DMS114 treated with DMSO at 0.1 percent for 48 hours (cell line): ENCODE data around the gene PYGM.
"Not testable (repeated sequence)": the region's sequence is repeated elsewhere in the genome, so short reads cannot be mapped to it uniquely, and the experiment has no call there.

Experiments used
- DNase-seq: peaks from one replicate; lab custom pipeline; 2025; ENCODE audit not compliant: unreplicated experiment; lab: John Stamatoyannopoulos, UW

The PYGM gene

DNA sequence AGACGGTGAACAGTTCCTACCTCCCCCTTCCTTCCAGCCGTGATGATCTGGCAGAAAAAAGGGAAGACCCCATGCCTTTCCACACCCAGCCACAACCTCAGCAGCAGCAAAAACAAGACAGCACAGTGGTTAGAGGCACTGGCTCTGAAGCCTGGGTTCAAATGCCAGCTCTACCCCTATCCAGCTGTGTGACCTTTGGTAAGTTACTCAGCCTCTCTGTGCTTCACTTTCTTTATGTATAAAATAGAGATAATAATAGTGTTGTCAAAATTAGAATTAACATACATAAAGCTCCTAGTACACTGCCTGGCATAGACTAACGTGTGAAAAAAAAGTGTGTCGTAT lies 41.0 kb downstream of the PYGM start:
- no peak for DNase-seq

- DNase-seq = no peak
Observed at GRCh38 chr11:64718084-64718779, 41.5 kb downstream of the PYGM start.

- no peak for DNase-seq
Observed at GRCh38 chr11:64717268-64717578, 42.6 kb downstream of the PYGM start.

DNA sequence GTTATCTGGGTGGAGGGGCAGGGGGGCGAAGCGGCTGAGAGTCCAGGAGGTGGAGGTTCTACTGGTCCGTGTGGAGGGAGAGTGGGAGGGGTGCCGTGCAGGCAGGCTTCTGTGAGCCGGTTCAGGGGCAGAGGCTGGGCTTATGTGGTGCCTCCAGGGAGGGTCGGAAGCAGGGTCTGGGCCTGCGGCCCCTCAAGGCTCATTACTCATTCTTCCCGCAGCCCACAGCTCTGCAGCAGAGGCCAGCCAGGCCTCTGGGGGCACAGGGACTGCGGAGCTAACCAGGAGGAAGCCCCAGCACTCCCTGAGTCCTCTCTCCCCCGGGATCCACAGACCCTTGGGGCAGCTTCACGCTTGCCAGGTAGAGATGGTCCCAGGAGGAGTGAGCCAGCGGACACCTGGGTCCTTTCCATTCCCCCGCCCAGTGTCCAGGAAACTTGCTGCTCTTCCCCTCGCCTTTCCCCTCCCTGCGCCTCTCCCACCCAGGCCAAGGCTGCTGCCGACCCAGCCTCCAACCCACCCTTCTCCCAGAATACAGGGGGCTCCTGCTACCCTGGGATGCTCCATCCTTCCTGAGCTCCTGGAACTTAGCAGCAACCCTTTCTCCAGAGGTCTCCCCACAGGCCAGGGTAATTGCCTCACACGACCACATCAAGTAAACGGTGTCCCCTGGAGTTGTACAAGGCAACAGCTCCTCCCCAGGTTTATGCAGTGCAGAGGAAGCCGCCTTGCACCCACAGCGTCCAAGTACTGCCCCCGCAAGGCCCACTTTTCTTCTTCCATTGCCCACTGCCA lies 43.1 kb downstream of the PYGM start:
- DNase-seq = no peak

GRCh38 chr11:64715756-64716472 lies 43.9 kb downstream of the PYGM start:
- DNase-seq = no peak

DNA sequence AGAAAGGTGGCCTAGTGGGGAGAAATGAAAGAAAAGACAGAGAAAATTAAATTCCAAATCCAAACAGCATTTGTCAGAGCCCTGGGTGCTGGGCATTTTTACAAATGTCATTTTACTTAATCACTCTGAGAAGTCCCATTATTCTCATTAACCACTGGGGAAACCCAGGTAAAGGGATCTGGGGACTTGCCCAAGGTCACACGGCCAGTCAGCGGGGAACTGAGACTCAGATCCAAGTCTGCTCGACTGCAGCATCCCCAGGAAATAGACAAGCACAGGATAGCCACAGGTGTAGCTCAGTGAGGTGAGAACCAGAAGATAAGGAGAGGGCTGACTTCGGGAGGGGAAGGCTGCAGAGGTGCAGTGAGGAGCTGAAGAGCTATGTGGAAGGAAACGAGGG lies 44.7 kb downstream of the PYGM start:
- no peak for DNase-seq

DNA sequence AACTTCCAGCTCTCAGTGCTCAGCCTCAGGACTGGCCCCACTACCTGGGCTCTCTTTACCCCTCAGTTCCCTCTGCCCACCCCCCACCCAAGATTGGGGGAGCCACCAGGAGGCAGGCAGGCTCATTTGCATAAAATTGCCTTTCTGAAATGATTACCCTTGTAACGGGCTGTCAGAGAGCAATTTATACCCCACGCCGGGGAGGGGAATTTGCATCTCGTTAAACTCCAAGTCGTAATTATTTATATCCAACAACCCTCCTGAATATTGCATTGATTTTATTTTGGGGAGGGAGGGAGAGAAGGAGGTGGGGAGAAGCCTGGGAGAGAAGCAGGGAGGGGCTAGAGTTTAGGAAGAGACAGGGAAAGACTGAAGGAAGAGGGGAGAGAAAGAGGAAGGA lies 45.1 kb downstream of the PYGM start:
- DNase-seq = no peak

- DNase-seq = no peak
Observed at GRCh38 chr11:64713781-64714363, 45.9 kb downstream of the PYGM start.

DNA sequence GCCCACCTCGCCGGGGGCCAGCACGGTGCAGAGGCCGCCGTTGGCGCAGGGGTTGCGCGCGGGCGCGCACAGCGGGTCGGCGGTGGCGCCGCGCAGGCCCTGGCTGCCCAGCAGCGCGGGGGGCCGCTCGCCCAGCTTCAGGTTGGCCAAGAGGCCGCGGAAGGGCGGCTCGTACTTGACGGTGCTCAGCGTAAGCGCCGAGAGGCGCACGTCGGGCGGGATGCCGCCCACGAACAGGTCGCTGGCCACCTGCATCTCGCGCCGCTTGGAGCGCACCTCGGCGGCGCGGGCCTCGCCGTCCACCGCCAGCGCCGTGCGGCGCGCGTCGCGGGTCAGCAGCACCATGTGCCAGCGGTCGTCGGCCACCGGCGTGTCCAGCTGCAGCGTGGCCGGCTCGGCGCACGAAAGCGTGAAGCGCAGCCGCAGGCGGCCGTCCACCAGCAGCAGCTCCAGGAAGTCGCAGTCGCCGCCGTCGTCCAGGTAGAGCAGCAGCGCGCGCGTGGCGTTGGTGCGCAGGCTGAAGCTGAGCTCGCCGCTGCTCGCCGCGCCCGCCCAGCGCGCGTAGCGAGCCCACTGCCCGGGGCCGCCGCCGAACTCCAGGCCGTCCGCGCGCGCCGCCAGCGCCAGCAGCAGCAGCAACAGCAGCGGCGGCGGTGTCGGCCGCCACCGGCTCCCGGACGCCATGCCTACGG lies 46.6 kb downstream of the PYGM start:
- no peak for DNase-seq

DNA sequence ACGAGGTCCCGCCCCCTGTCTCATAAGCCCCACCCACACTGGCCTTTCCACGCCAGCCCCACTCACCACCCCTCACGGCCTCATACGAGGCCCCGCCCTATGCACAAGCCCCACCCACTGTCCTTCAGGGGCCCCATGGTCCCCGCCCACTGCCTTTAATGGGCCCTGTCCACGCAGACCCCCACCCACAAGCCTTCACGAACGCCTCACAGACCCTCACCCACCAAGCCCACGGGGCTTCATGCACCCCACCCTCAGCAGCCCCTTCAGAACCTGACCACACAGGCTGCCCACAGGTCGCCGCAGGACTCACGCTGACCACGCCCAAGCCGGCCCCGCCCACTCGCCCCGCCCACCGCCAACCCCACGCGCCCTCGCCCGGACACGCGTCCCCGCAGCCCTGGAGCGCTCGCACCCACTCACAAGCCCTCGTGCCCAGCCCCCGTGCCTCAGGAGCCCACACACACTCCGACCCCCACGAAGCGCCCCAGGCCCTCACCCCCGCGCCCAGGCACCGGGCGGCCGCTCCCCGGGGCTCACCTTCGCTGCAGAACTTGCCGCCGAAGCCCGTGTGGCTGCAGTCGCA lies 47.3 kb downstream of the PYGM start:
- no peak for DNase-seq

DNA sequence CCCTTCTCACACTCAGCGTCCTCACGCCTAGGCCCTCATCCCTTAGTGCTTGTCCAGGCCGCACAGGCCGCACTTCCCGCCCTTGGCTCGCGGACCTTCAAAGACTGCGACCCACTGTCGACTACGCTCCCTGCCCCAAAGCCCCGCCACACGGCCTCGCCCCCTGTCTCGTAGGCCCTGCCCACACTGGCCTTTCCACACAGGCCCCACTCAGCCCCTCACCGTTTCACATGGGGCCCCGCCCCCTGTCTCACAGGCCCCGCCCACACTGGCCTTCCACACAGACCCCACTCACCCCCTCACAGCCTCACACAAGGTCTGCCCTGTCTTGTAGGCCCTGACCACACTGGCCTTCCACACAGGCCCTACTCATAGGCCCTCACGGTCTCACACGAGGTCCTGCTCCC lies 47.8 kb downstream of the PYGM start:
- no peak for DNase-seq

DNA sequence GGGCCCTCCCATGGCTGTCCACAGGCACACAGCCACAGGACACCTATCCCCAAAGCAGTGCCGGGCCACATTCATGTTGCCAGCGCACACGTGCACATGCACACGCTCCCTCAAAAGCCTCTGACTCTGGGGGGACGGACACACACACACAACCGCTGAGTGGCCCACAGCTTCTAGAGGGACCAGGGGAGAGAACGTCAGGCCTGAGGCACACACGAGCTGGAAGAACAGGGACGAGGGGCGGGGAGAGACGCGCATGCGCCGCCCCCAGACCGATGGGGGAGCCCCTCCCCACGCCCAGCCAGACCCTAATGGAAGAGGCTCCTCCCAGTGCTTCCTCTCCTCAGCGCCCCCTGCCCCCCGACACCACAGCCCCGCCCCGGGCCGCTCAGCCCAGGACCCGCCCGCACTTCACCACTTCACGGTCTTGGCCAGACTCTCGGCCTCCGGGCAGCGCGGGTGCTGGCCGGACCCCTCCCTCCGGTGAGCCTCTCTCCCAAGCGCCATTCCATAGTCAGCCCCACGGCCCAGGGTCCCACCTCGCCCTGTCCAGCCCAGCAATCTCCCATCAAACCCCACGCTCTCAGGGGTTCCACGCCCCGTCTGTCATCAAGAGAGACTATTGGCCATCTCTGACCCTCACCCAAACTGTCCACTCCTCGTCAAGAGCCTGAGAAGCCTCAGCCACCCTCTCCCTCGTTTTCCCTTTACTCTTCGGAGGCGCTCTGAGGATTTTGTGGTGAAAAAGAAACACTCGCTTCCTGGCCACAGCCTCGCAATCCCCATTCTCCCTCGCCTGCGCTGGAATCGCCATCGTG lies 48.4 kb downstream of the PYGM start:
- DNase-seq = no peak

- DNase-seq = no peak
Observed at GRCh38 chr11:64710418-64711137, 49.2 kb downstream of the PYGM start.

- DNase-seq = no peak
Observed at GRCh38 chr11:64705501-64705900, 54.3 kb downstream of the PYGM start.

- DNase-seq = no peak
Observed at GRCh38 chr11:64703048-64703447, 56.7 kb downstream of the PYGM start.

DNA sequence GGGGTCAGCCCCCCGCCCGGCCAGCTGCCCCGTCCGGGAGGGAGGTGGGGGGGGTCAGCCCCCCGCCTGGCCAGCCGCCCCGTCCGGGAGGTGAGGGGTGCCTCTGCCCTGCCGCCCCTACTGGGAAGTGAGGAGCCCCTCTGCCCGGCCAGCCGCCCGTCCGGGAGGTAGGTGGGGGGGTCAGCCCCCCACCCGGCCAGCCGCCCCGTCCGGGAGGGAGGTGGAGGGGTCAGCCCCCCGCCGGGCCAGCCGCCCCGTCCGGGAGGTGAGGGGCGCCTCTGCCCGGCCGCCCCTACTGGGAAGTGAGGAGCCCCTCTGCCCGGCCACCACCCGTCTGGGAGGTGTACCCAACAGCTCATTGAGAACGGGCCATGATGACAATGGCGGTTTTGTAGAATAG lies 57.8 kb downstream of the PYGM start:
- DNase-seq = not testable (repeated sequence)

DNA sequence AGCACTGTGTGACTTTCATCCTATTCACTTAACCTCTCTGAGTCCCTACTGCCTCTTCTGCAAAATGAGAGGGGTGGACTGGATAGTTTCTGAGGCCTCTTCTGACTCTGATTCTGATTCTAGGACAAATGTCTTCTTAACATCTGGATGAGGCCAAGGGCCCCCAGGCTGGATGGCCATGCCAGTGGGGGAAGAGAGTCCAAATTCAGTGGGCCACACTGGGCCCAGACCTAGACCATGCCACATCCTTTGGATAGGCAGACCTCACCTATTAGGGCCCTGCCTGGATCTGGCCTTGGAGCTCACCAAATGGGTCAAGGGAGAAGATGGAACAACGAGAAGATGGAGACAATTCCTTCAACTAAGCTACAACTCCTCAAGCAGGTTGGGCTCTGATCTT lies 61.3 kb downstream of the PYGM start:
- DNase-seq = no peak

DNA sequence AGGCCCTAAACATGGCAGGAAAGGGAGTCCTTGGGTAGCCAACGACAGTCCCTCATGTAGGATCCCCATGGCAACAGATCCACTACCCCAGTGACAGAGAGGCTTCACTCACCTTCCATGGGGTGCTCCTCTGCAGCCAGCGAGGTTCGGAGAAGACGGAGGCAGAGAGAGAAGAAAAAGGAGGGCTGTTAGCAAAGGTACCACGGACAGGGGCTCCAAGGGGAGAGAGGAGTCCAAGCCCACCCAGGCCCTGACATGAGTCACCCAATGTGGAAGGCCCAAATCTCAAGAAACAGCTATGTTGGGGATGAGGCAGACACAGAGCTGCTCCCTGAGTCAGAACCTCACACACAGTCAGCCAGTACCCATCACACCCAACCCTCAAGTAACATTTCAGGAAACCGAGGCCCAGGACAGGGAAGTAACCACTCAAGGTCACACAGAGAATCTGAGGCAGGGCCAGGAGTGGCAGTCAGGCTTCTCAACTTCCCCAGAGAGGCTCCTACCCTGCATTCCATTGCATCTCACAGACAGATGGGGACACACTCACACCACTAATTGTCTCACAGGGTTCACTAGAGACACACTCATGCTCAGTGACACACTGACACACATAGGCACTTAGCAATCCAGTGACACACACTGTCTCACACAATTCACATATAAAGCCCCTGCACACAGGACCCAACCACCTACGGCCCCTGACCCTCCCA lies 62.0 kb downstream of the PYGM start:
- no peak for DNase-seq
